GM23338 (cell line): ENCODE data around the gene LTBP3. TPM values are rescaled to one million over a fixed set of nuclear protein-coding genes. Genes with fewer than 3 reads are reported as not detected.

Experiments
- ATAC-seq: fragments of 200-7000 bp; cut with Tn5 transposase; 3 replicates; pipeline ENCODE4 v1.9.1; 2020
- DNase-seq: peaks from one replicate; pipeline ENCODE4 v3.0.0-alpha.2; 2015; ENCODE audit warnings: low spot score
- H2AFZ ChIP-seq: fragments of 200-600 bp; sonication (generic); 2 replicates; pipeline ENCODE4 v1.8.0; 2016; ENCODE audit warnings: antibody characterized with exemption, mild to moderate bottlenecking, moderate library complexity
- H3F3A ChIP-seq: fragments of 200-600 bp; sonication (generic); replicated peaks from 2 replicates; pipeline ENCODE4 v1.8.0; 2017; ENCODE audit warnings: antibody characterized with exemption, mixed run types, low read depth
- H3K27ac ChIP-seq: fragments of 200-600 bp; sonication (generic); 2 replicates; pipeline ENCODE4 v1.6.1; 2016; ENCODE audit warnings: low read depth
- H3K27me3 ChIP-seq: fragments of 200-600 bp; sonication (generic); 2 replicates; pipeline ENCODE4 v1.8.0; 2016; ENCODE audit warnings: mild to moderate bottlenecking, mixed run types, moderate library complexity; ENCODE audit not compliant: insufficient read depth
- H3K36me3 ChIP-seq: fragments of 200-600 bp; sonication (generic); 2 replicates; pipeline ENCODE4 v1.8.0; 2016; ENCODE audit warnings: mild to moderate bottlenecking; ENCODE audit not compliant: insufficient read depth
- H3K4me1 ChIP-seq: fragments of 200-600 bp; sonication (generic); 2 replicates; pipeline ENCODE4 v1.8.0; 2016; ENCODE audit warnings: mild to moderate bottlenecking, moderate library complexity; ENCODE audit not compliant: insufficient read depth
- H3K4me2 ChIP-seq: fragments of 200-600 bp; sonication (generic); 2 replicates; pipeline ENCODE4 v1.7.1; 2017; ENCODE audit warnings: mixed run types
- H3K4me3 ChIP-seq: fragments of 200-600 bp; sonication (generic); 2 replicates; pipeline ENCODE4 v1.6.1; 2016; ENCODE audit warnings: mixed run types
- H3K79me2 ChIP-seq: fragments of 200-600 bp; sonication (generic); replicated peaks from 2 replicates; pipeline ENCODE4 v1.8.0; 2017; ENCODE audit warnings: mild to moderate bottlenecking; ENCODE audit not compliant: insufficient read depth
- H3K9me2 ChIP-seq: fragments of 200-600 bp; sonication (generic); 2 replicates; pipeline ENCODE4 v1.8.0; 2017; ENCODE audit not compliant: insufficient read depth
- H4K20me1 ChIP-seq: fragments of 200-600 bp; sonication (generic); replicated peaks from 2 replicates; pipeline ENCODE4 v1.8.0; 2017; ENCODE audit warnings: mild to moderate bottlenecking; ENCODE audit not compliant: insufficient read depth
- H3K27ac Mint-ChIP-seq: 2 replicates; pipeline ENCODE4 v1.8.0; 2020; ENCODE audit warnings: inconsistent platforms, mild to moderate bottlenecking, moderate library complexity, mixed read lengths
- H3K27me3 Mint-ChIP-seq: 3 replicates; pipeline ENCODE4 v1.8.0; 2022; ENCODE audit warnings: low read depth, mild to moderate bottlenecking, moderate library complexity, mixed read lengths, inconsistent platforms; ENCODE audit not compliant: insufficient read depth, poor library complexity
- H3K36me3 Mint-ChIP-seq: 3 replicates; pipeline ENCODE4 v1.8.0; 2021; ENCODE audit warnings: low read depth, mild to moderate bottlenecking, inconsistent platforms, moderate library complexity, mixed read lengths
- H3K4me1 Mint-ChIP-seq: 3 replicates; pipeline ENCODE4 v1.8.0; 2020; ENCODE audit warnings: mild to moderate bottlenecking, inconsistent platforms, mixed read lengths
- H3K4me3 Mint-ChIP-seq: 3 replicates; pipeline ENCODE4 v1.8.0; 2021; ENCODE audit warnings: moderate library complexity, mild to moderate bottlenecking, inconsistent platforms, mixed read lengths
- H3K9me3 Mint-ChIP-seq: 3 replicates; pipeline ENCODE4 v1.8.0; 2020; ENCODE audit warnings: moderate library complexity, mild to moderate bottlenecking, inconsistent platforms, mixed read lengths
- EZH2 ChIP-seq: fragments of 200-600 bp; sonication (generic); IDR thresholded peaks from one replicate; pipeline ENCODE4 v1.8.0; 2017; ENCODE audit warnings: antibody characterized with exemption, mild to moderate bottlenecking, low read depth; ENCODE audit not compliant: unreplicated experiment
- EZH2phosphoT487 ChIP-seq: fragments of 200-600 bp; sonication (generic); IDR thresholded peaks from one replicate; pipeline ENCODE4 v1.8.1; 2018; ENCODE audit warnings: antibody characterized with exemption; ENCODE audit not compliant: unreplicated experiment
- JUNB ChIP-seq: IDR thresholded peaks from one replicate; pipeline ENCODE4 v1.6.1; 2016; ENCODE audit warnings: antibody characterized with exemption; ENCODE audit not compliant: unreplicated experiment
- NANOG ChIP-seq: IDR thresholded peaks from 2 replicates; pipeline ENCODE4 v1.6.1; 2016; ENCODE audit warnings: antibody characterized with exemption, borderline replicate concordance
- POLR2AphosphoS5 ChIP-seq: IDR thresholded peaks from 2 replicates; pipeline ENCODE4 v1.6.1; 2016; ENCODE audit warnings: antibody characterized with exemption, low read depth
- STAT1 ChIP-seq: IDR thresholded peaks from one replicate; pipeline ENCODE4 v1.6.1; 2016; ENCODE audit warnings: antibody characterized with exemption; ENCODE audit not compliant: unreplicated experiment
- ZNF331 ChIP-seq: fragments of 250-450 bp; sonication (Bioruptor Pico); IDR thresholded peaks from 2 replicates; pipeline ENCODE4 v1.5.0; 2020; ENCODE audit warnings: low read depth, mild to moderate bottlenecking, moderate library complexity
- polyA plus RNA-seq: library from polyadenylated mRNA; unstranded; fragments of >200 nt; fragmentation: Nextera tagmentation; extraction: Ambion mirVana; gene quantifications from 2 replicates; pipeline ENCODE4 v1.2.1, GENCODE V29; 2016
- total RNA-seq: library from RNA; depleted of rRNA; stranded (reverse); fragments of >200 nt; shearing (Covaris generic); gene quantifications from 2 replicates; pipeline ENCODE4 v1.2.3, GENCODE V29; 2014
- TF ChIP-seq, protein P1 (sequence below), 2 experiments: fragments of 200-600 bp in 1 of 2; sonication (generic) in 1 of 2; conservative IDR thresholded peaks; 2 replicates each; pipeline versions ENCODE4 v1.5.1 to v1.6.1; 2016 to 2017; ENCODE audit warnings: antibody characterized with exemption in 2 of 2, low read depth in 2 of 2, mild to moderate bottlenecking in 2 of 2, moderate library complexity in 1 of 2
- TF ChIP-seq, protein P2 (sequence below): IDR thresholded peaks from one replicate; pipeline ENCODE4 v1.6.1; 2018; ENCODE audit warnings: antibody characterized with exemption; ENCODE audit not compliant: unreplicated experiment
- TF ChIP-seq, protein P3 (sequence below): IDR thresholded peaks from 2 replicates; pipeline ENCODE4 v1.6.1; 2016; ENCODE audit warnings: antibody characterized with exemption

LTBP3 gene
- total and polyA plus RNA-seq, 2 experiments from 2014 or later: 9.5 to 29.2 TPM

DNA sequence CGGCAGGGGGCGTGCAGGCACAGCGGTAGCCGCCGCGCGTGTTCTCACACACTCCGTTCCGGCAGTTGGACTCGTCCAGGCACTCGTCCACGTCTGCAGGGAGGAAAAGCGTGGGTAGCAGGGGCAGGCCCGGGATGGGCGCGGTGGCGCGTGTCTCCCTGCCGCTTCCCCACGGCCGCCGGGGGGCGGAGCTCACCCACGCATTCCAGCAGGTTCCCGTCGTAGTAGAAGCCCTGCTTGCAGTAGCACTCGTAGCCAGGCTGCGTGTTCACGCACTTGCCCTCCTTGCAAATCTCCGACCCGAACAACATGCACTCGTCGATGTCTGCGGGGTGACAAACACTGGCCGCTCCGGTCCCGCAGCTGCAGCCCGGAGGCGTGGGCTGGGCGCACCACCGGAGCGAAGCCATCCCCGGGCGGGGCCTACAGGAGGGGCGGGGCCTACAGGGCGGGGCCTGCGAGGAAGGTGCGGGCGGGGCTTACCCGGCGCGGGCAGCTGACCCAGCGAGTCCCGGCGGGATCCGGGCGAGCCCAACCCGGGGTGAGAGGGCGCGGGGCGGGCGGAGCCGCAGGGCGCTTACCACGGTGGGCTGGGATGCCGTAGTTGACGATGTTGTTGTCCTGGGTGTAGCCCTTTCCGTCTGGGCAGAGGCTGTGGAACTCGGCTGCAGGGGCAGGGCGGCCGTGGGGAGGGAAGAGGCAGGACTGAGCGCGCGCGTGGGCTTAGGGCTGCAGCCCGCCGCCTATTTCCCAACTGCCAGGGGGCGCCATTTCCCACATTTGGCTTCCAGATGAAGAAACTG, 17.7 kb downstream of the LTBP3 start:
- H3K36me3 Mint-ChIP-seq: no peaks in the 10 kb centered on the region; the same call in 1 of the 3 replicates
- Histone ChIP-seq H3K79me2 (no peaks in the 10 kb centered on the region), H3K4me1 (peaks cover 5% of the 10 kb centered on the region; the same call in 1 of the 2 replicates), H3K4me3 (peak overlapping the region; percentile 73), H3K9me2 (no peaks in the 10 kb centered on the region), H3K27me3 (peaks cover 44% of the 10 kb centered on the region), H3F3A (peaks cover 29% of the 10 kb centered on the region; the same call in 1 of the 2 replicates), H2AFZ (peak overlapping the region; percentile 72; the same call in 1 of the 2 replicates), H3K36me3 (no peaks in the 10 kb centered on the region), H3K4me2 (peak overlapping the region; percentile 87), H4K20me1 (no peaks in the 10 kb centered on the region), H3K27ac (no peak overlapping the region)
- peak overlapping the region; percentile 77 for H3K4me3 Mint-ChIP-seq
- peaks cover 35% of the 10 kb centered on the region for H3K27me3 Mint-ChIP-seq
- H3K9me3 Mint-ChIP-seq: no peaks in the 10 kb centered on the region; the same call in 2 of the 3 replicates
- peak; percentile 96 for DNase-seq
- ATAC-seq: peak; percentile 72
- peaks cover 4% of the 10 kb centered on the region for H3K4me1 Mint-ChIP-seq
- H3K27ac Mint-ChIP-seq: no peak overlapping the region
- TF ChIP-seq POLR2AphosphoS5 (peak; percentile 70), EZH2phosphoT487 (no peak), ZNF331 (no peak), NANOG (no peak), JUNB (no peak), STAT1 (no peak), EZH2 (no peak)
- TF ChIP-seq, protein P1, sequence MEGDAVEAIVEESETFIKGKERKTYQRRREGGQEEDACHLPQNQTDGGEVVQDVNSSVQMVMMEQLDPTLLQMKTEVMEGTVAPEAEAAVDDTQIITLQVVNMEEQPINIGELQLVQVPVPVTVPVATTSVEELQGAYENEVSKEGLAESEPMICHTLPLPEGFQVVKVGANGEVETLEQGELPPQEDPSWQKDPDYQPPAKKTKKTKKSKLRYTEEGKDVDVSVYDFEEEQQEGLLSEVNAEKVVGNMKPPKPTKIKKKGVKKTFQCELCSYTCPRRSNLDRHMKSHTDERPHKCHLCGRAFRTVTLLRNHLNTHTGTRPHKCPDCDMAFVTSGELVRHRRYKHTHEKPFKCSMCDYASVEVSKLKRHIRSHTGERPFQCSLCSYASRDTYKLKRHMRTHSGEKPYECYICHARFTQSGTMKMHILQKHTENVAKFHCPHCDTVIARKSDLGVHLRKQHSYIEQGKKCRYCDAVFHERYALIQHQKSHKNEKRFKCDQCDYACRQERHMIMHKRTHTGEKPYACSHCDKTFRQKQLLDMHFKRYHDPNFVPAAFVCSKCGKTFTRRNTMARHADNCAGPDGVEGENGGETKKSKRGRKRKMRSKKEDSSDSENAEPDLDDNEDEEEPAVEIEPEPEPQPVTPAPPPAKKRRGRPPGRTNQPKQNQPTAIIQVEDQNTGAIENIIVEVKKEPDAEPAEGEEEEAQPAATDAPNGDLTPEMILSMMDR (conservative IDR thresholded peaks at IDR 0.05; ENCODE audit: low read depth in 2 of 2): peak; percentile 87 to 91
- TF ChIP-seq, protein P2, sequence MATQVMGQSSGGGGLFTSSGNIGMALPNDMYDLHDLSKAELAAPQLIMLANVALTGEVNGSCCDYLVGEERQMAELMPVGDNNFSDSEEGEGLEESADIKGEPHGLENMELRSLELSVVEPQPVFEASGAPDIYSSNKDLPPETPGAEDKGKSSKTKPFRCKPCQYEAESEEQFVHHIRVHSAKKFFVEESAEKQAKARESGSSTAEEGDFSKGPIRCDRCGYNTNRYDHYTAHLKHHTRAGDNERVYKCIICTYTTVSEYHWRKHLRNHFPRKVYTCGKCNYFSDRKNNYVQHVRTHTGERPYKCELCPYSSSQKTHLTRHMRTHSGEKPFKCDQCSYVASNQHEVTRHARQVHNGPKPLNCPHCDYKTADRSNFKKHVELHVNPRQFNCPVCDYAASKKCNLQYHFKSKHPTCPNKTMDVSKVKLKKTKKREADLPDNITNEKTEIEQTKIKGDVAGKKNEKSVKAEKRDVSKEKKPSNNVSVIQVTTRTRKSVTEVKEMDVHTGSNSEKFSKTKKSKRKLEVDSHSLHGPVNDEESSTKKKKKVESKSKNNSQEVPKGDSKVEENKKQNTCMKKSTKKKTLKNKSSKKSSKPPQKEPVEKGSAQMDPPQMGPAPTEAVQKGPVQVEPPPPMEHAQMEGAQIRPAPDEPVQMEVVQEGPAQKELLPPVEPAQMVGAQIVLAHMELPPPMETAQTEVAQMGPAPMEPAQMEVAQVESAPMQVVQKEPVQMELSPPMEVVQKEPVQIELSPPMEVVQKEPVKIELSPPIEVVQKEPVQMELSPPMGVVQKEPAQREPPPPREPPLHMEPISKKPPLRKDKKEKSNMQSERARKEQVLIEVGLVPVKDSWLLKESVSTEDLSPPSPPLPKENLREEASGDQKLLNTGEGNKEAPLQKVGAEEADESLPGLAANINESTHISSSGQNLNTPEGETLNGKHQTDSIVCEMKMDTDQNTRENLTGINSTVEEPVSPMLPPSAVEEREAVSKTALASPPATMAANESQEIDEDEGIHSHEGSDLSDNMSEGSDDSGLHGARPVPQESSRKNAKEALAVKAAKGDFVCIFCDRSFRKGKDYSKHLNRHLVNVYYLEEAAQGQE: no peak
- TF ChIP-seq, protein P3, sequence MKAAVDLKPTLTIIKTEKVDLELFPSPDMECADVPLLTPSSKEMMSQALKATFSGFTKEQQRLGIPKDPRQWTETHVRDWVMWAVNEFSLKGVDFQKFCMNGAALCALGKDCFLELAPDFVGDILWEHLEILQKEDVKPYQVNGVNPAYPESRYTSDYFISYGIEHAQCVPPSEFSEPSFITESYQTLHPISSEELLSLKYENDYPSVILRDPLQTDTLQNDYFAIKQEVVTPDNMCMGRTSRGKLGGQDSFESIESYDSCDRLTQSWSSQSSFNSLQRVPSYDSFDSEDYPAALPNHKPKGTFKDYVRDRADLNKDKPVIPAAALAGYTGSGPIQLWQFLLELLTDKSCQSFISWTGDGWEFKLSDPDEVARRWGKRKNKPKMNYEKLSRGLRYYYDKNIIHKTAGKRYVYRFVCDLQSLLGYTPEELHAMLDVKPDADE: no peak
